Transverse colon (tissue), 4 donors: ENCODE data around the gene TTC28. TPM values are rescaled to one million over a fixed set of nuclear protein-coding genes. Genes with fewer than 3 reads are reported as not detected.
"Not testable (repeated sequence)": the region's sequence is repeated elsewhere in the genome, so short reads cannot be mapped to it uniquely, and the experiment has no call there.

ENCODE experiments used
- DNase-seq: peaks from one replicate; pipeline ENCODE4 v3.0.0-alpha.2; 2019
- H3K27ac ChIP-seq, 4 donors: fragments of 200-600 bp; sonication (generic); 2 replicates each; pipeline ENCODE4 v1.5.1; 2016 to 2018; ENCODE audit warnings: inconsistent platforms in 4 of 4
- H3K27me3 ChIP-seq: fragments of 200-600 bp; sonication (generic); 2 replicates; pipeline ENCODE4 v1.5.1; 2017; ENCODE audit warnings: inconsistent platforms
- H3K36me3 ChIP-seq, 4 donors: fragments of 200-600 bp; sonication (generic); 2 replicates each; pipeline ENCODE4 v1.5.1; 2017 to 2019; ENCODE audit warnings: inconsistent platforms in 4 of 4
- H3K4me1 ChIP-seq, 4 donors: fragments of 200-600 bp; sonication (generic); 2 replicates each; pipeline ENCODE4 v1.5.1; 2017 to 2020; ENCODE audit warnings: inconsistent platforms in 4 of 4
- H3K4me3 ChIP-seq, 4 donors: fragments of 200-600 bp; sonication (generic); 1 replicate in 1 of 4; 2 replicates in 3 of 4; pipeline versions ENCODE4 v1.5.1 to v1.6.1; 2017 to 2019; ENCODE audit warnings: inconsistent platforms in 4 of 4
- H3K9me3 ChIP-seq, 2 donors: fragments of 200-600 bp; sonication (generic); 2 replicates each; pipeline ENCODE4 v1.5.1; 2017 to 2019; ENCODE audit warnings: inconsistent platforms in 2 of 2
- CTCF ChIP-seq, 5 experiments: fragments of 200-600 bp in 3 of 5; fragments of 450-650 bp in 2 of 5; sonication (generic) in 3 of 5; IDR thresholded peaks; 1 replicate in 2 of 5; 2 replicates in 3 of 5; pipeline ENCODE4 v1.5.1; 2016 to 2017; ENCODE audit warnings: antibody characterized with exemption in 5 of 5, inconsistent platforms in 3 of 5, mild to moderate bottlenecking in 2 of 5, moderate library complexity in 1 of 5
- EP300 ChIP-seq: sonication (generic); formaldehyde crosslinking; IDR thresholded peaks from one replicate; pipeline ENCODE4 v1.6.1; 2017; ENCODE audit warnings: antibody characterized with exemption, low read depth
- POLR2A ChIP-seq: fragments of 450-650 bp; IDR thresholded peaks from one replicate; pipeline ENCODE4 v1.6.1; 2016; ENCODE audit warnings: antibody characterized with exemption, mild to moderate bottlenecking, moderate library complexity
- POLR2AphosphoS5 ChIP-seq, 3 donors: sonication (generic); formaldehyde crosslinking; IDR thresholded peaks; one replicate each; pipeline ENCODE4 v1.6.1; 2016; ENCODE audit warnings: antibody characterized with exemption in 3 of 3
- WGBS, 2 donors: methylation state at CpG; one replicate each; pipeline ENCODE4 v1.1.5; 2018; ENCODE audit warnings: low coverage in 1 of 2; 5-methylcytosine and 5-hydroxymethylcytosine counted together
- in situ Hi-C, 4 donors: fragments of 200-750 bp; cut with MboI; loops; one replicate each; pipeline versions ENCODE4 v1.15.0 to v1.15.1; 2017; ENCODE audit warnings: low sequenced_read_pairs in 3 of 4, low pct_ligation_motif_present in 1 of 4, low pct_unique_long_range_greater_than_20kb in 1 of 4
- intact Hi-C: fragments of 100-400 bp; cut with DNase I; formaldehyde crosslinking; loops from one replicate; pipeline ENCODE4 v1.15.1; 2023; ENCODE audit warnings: low total_unique reads
- total RNA-seq, 4 donors: library from RNA; depleted of rRNA; stranded (reverse); fragments of >200 nt; gene quantifications; one replicate each; pipeline ENCODE4 v1.1.0, GENCODE V29; 2016

The TTC28 gene
- total RNA-seq, 4 donors from 2014 or later: 7.6 to 84.2 (median 12.4) TPM

GRCh38 chr22:28560046-28560742, 119.4 kb downstream of the TTC28 start:
- WGBS, 2 donors: 89 to 91% methylated on average over 2 of the region's 2 CpGs
- H3K27me3 ChIP-seq: no peaks in the 10 kb centered on the region
- H3K4me1 ChIP-seq: no peaks in the 10 kb centered on the region
- no peak for DNase-seq
- intact Hi-C loops: no loop called here
- H3K36me3 ChIP-seq: no peaks in the 10 kb centered on the region
- H3K27ac ChIP-seq: no peak overlapping the region
- TF ChIP-seq EP300 (no peak), POLR2AphosphoS5 (IDR thresholded peaks at IDR 0.05) (no peak), CTCF (IDR thresholded peaks at IDR 0.05) (no peak), POLR2A (no peak)
- no peaks in the 10 kb centered on the region for H3K9me3 ChIP-seq
- H3K4me3 ChIP-seq: no peak overlapping the region
- in situ Hi-C loops: no loop called here

GRCh38 chr22:28557184-28557583, 122.5 kb downstream of the TTC28 start:
- Histone ChIP-seq H3K4me1 (no peaks in the 10 kb centered on the region), H3K9me3 (no peaks in the 10 kb centered on the region), H3K4me3 (no peak overlapping the region), H3K27me3 (no peaks in the 10 kb centered on the region), H3K27ac (no peak overlapping the region), H3K36me3 (no peaks in the 10 kb centered on the region)
- intact Hi-C loops: no loop called here
- in situ Hi-C loops: no loop called here
- no peak for DNase-seq
- TF ChIP-seq CTCF (IDR thresholded peaks at IDR 0.05): no peak
- no peak for TF ChIP-seq POLR2A
- TF ChIP-seq POLR2AphosphoS5 (IDR thresholded peaks at IDR 0.05): no peak
- TF ChIP-seq EP300: no peak
- WGBS, 2 donors: 96 to 100% methylated on average over 1 of the region's 1 CpG

GRCh38 chr22:28553108-28553866, 126.4 kb downstream of the TTC28 start:
- 97% methylated on average over 19 of the region's 51 CpGs; no CpG with 5 or more reads in 1 of the 2 donors for WGBS, 2 donors
- intact Hi-C loops: not testable (repeated sequence)

GRCh38 chr22:28548406-28548805, 131.2 kb downstream of the TTC28 start:
- in situ Hi-C loops: no loop called here
- WGBS, 2 donors: 96% methylated on average over 2 of the region's 2 CpGs; no CpG with 5 or more reads in 1 of the 2 donors
- intact Hi-C loops: no loop called here

More at GRCh38 chr22:28553108-28553866, 126.4 kb downstream of the TTC28 start:
- H3K27me3 ChIP-seq, H3K27ac ChIP-seq, H3K4me1 ChIP-seq, H3K9me3 ChIP-seq, H3K36me3 ChIP-seq, H3K4me3 ChIP-seq, in situ Hi-C loops, DNase-seq: not testable (repeated sequence)

GRCh38 chr22:28547132-28547842, 132.4 kb downstream of the TTC28 start:
- Histone ChIP-seq H3K27me3 (no peaks in the 10 kb centered on the region), H3K4me1 (no peaks in the 10 kb centered on the region), H3K4me3 (no peak overlapping the region), H3K9me3 (no peaks in the 10 kb centered on the region), H3K36me3 (no peaks in the 10 kb centered on the region), H3K27ac (no peak overlapping the region)
- in situ Hi-C loops: no loop called here
- intact Hi-C loops: no loop called here
- WGBS, 2 donors: 54 to 65% methylated on average over 4 of the region's 4 CpGs
- TF ChIP-seq CTCF (IDR thresholded peaks at IDR 0.05) (no peak), EP300 (no peak), POLR2AphosphoS5 (IDR thresholded peaks at IDR 0.05) (no peak), POLR2A (no peak)
- DNase-seq: no peak

More at GRCh38 chr22:28548406-28548805, 131.2 kb downstream of the TTC28 start:
- no peak overlapping the region for H3K4me3 ChIP-seq
- no peak overlapping the region for H3K27ac ChIP-seq
- H3K27me3 ChIP-seq: no peaks in the 10 kb centered on the region
- no peaks in the 10 kb centered on the region for H3K9me3 ChIP-seq
- no peak for DNase-seq
- TF ChIP-seq EP300 (no peak), POLR2A (no peak)
- H3K36me3 ChIP-seq: no peaks in the 10 kb centered on the region
- no peaks in the 10 kb centered on the region for H3K4me1 ChIP-seq
